Memory B cell (primary cell): ENCODE results near the gene PCBD1.

Experiments
- ATAC-seq: fragments of 150-1000 bp; cut with Tn5 transposase; 2 replicates; pipeline ENCODE4 v1.10.0; 2021; ENCODE audit warnings: low read depth, mild to moderate bottlenecking, moderate library complexity
- DNase-seq, 2 donors: peaks; one replicate each; pipeline ENCODE4 v3.0.0; 2022; ENCODE audit warnings: low spot score in 2 of 2
- H3K27ac Mint-ChIP-seq: one replicate; pipeline ENCODE4 v1.8.0; 2022; ENCODE audit warnings: mild to moderate bottlenecking, moderate library complexity, mixed read lengths
- H3K27me3 Mint-ChIP-seq: one replicate; pipeline ENCODE4 v1.8.0; 2022; ENCODE audit warnings: mixed read lengths
- H3K36me3 Mint-ChIP-seq: one replicate; pipeline ENCODE4 v1.8.0; 2022; ENCODE audit warnings: mild to moderate bottlenecking, mixed read lengths
- H3K4me1 Mint-ChIP-seq: one replicate; pipeline ENCODE4 v1.8.0; 2022; ENCODE audit warnings: mixed read lengths
- H3K4me3 Mint-ChIP-seq: one replicate; pipeline ENCODE4 v1.8.0; 2022; ENCODE audit warnings: mild to moderate bottlenecking, moderate library complexity, mixed read lengths
- H3K9me3 Mint-ChIP-seq: one replicate; pipeline ENCODE4 v1.8.0; 2022; ENCODE audit warnings: mixed read lengths

PCBD1 gene

GRCh38 chr10:70833601-70834000 is 54.8 kb downstream of the PCBD1 start:
- ATAC-seq: no peak
- H3K36me3 Mint-ChIP-seq: peaks cover 34% of the 10 kb centered on the region
- no peak overlapping the region for H3K4me3 Mint-ChIP-seq
- H3K27me3 Mint-ChIP-seq: no peaks in the 10 kb centered on the region
- H3K4me1 Mint-ChIP-seq: peaks cover 10% of the 10 kb centered on the region
- H3K9me3 Mint-ChIP-seq: peaks cover 2% of the 10 kb centered on the region
- DNase-seq: no peak
- H3K27ac Mint-ChIP-seq: no peak overlapping the region
